Measurements from ENCODE around the gene TEKT3.

Gene TEKT3

GRCh38 chr17:15262291-15263205 is 78.8 kb downstream of the TEKT3 start:
- H3K4me3 ChIP-seq (ENCODE audit: low read depth, low read length, poor library complexity, severe bottlenecking): no peak overlapping the region
- no peak overlapping the region for H2AFZ ChIP-seq (ENCODE audit: low read length)

GRCh38 chr17:15261802-15262290 is 79.6 kb downstream of the TEKT3 start:
- Histone ChIP-seq H3K36me3 (ENCODE audit: insufficient read depth, low read length) (no peaks in the 10 kb centered on the region), H3K4me3 (ENCODE audit: low read depth, low read length, poor library complexity, severe bottlenecking) (no peak overlapping the region), H3K9me3 (ENCODE audit: low read length) (no peaks in the 10 kb centered on the region), H3K4me1 (ENCODE audit: insufficient read depth, low read length, severe bottlenecking) (no peaks in the 10 kb centered on the region), H3F3A (ENCODE audit: insufficient read depth, low read length) (no peaks in the 10 kb centered on the region), H4K20me1 (ENCODE audit: insufficient read depth, low read length) (no peaks in the 10 kb centered on the region), H3K9me2 (ENCODE audit: low read depth, low read length) (no peaks in the 10 kb centered on the region), H3K9ac (ENCODE audit: low read length) (no peak overlapping the region), H3K27me3 (ENCODE audit: insufficient read depth, low read length) (no peaks in the 10 kb centered on the region), H3K79me2 (ENCODE audit: insufficient read depth, low read length) (no peaks in the 10 kb centered on the region), H2AFZ (ENCODE audit: low read length) (no peak overlapping the region), H3K4me2 (ENCODE audit: low read length) (no peak overlapping the region), H3K27ac (ENCODE audit: low read depth, low read length, poor library complexity, severe bottlenecking) (no peak overlapping the region)
- TF ChIP-seq EZH2 (IDR thresholded peaks at IDR 0.05; ENCODE audit: borderline replicate concordance, low read length): no peak
- TF ChIP-seq CTCF (IDR thresholded peaks at IDR 0.05; ENCODE audit: low read length): no peak

More at GRCh38 chr17:15262291-15263205, 78.8 kb downstream of the TEKT3 start:
- no peak for TF ChIP-seq EZH2 (IDR thresholded peaks at IDR 0.05; ENCODE audit: borderline replicate concordance, low read length)
- no peak for TF ChIP-seq CTCF (IDR thresholded peaks at IDR 0.05; ENCODE audit: low read length)
- H3K79me2 ChIP-seq (ENCODE audit: insufficient read depth, low read length): no peaks in the 10 kb centered on the region
- H3K27me3 ChIP-seq (ENCODE audit: insufficient read depth, low read length): no peaks in the 10 kb centered on the region
- H3F3A ChIP-seq (ENCODE audit: insufficient read depth, low read length): no peaks in the 10 kb centered on the region
- H3K9me2 ChIP-seq (ENCODE audit: low read depth, low read length): no peaks in the 10 kb centered on the region
- no peak overlapping the region for H3K4me2 ChIP-seq (ENCODE audit: low read length)
- H3K4me1 ChIP-seq (ENCODE audit: insufficient read depth, low read length, severe bottlenecking): no peaks in the 10 kb centered on the region
- no peaks in the 10 kb centered on the region for H3K36me3 ChIP-seq (ENCODE audit: insufficient read depth, low read length)
- no peaks in the 10 kb centered on the region for H3K9me3 ChIP-seq (ENCODE audit: low read length)
- H3K27ac ChIP-seq (ENCODE audit: low read depth, low read length, poor library complexity, severe bottlenecking): no peak overlapping the region
- no peak overlapping the region for H3K9ac ChIP-seq (ENCODE audit: low read length)
- H4K20me1 ChIP-seq (ENCODE audit: insufficient read depth, low read length): no peaks in the 10 kb centered on the region

GRCh38 chr17:15261258-15261801 is 80.1 kb downstream of the TEKT3 start:
- H3K4me2 ChIP-seq (ENCODE audit: low read length): no peak overlapping the region
- no peaks in the 10 kb centered on the region for H3F3A ChIP-seq (ENCODE audit: insufficient read depth, low read length)
- no peaks in the 10 kb centered on the region for H3K36me3 ChIP-seq (ENCODE audit: insufficient read depth, low read length)
- no peaks in the 10 kb centered on the region for H4K20me1 ChIP-seq (ENCODE audit: insufficient read depth, low read length)
- H3K27ac ChIP-seq (ENCODE audit: low read depth, low read length, poor library complexity, severe bottlenecking): no peak overlapping the region
- TF ChIP-seq EZH2 (IDR thresholded peaks at IDR 0.05; ENCODE audit: borderline replicate concordance, low read length): no peak
- TF ChIP-seq CTCF (IDR thresholded peaks at IDR 0.05; ENCODE audit: low read length): no peak
- H3K27me3 ChIP-seq (ENCODE audit: insufficient read depth, low read length): no peaks in the 10 kb centered on the region
- no peaks in the 10 kb centered on the region for H3K79me2 ChIP-seq (ENCODE audit: insufficient read depth, low read length)
- H3K9me3 ChIP-seq (ENCODE audit: low read length): no peaks in the 10 kb centered on the region
- no peak overlapping the region for H2AFZ ChIP-seq (ENCODE audit: low read length)
- H3K4me3 ChIP-seq (ENCODE audit: low read depth, low read length, poor library complexity, severe bottlenecking): no peak overlapping the region
- no peak overlapping the region for H3K9ac ChIP-seq (ENCODE audit: low read length)
- H3K9me2 ChIP-seq (ENCODE audit: low read depth, low read length): no peaks in the 10 kb centered on the region
- no peaks in the 10 kb centered on the region for H3K4me1 ChIP-seq (ENCODE audit: insufficient read depth, low read length, severe bottlenecking)
